Left forelimb (tissue), 1 donor: Measurements from ENCODE around the gene OR5A1.

Experiments used
- DNase-seq: peaks from one replicate; pipeline ENCODE4 v3.0.0-alpha.2; 2018; ENCODE audit warnings: low spot score

The OR5A1 gene

DNA sequence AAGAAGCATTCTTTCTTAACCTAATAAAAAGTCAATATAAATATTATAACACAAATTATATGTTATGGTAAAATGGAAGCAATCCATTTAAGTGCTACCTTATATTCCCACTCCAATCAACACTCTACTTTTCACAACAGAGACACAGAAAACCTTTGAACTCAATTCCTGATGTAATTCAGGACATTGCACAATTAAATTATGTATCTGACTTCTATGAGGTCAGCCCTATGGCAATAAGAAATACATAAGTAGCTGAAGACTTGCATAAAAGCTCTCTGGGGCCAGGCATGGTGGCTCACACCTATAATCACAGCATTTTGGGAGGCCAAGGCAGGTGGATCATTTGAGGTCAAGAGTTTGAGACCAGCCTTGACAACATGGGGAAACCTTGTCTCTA lies 43.6 kb downstream of the OR5A1 start:
- DNase-seq = no peak

DNA sequence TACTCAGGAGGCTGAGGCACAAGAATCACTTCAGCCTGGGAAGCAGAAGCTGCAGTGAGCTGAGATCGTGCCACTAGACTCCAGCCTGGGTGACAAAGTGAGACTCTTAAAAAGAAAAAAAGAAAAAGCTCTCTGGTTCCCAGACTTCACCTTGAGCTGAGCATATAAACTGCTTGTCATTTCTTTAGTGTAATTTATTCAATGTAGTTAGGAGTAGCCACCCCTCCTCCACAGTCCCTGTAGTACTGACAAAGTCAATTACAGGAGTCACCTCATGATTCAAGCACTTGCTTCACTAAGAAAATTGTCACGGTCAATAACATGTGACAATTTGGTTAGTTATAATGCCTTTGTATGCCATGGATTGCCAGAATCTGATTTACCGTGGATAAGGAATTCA lies 44.1 kb downstream of the OR5A1 start:
- no peak for DNase-seq
